ENCODE results near the gene SORCS2.

DNA sequence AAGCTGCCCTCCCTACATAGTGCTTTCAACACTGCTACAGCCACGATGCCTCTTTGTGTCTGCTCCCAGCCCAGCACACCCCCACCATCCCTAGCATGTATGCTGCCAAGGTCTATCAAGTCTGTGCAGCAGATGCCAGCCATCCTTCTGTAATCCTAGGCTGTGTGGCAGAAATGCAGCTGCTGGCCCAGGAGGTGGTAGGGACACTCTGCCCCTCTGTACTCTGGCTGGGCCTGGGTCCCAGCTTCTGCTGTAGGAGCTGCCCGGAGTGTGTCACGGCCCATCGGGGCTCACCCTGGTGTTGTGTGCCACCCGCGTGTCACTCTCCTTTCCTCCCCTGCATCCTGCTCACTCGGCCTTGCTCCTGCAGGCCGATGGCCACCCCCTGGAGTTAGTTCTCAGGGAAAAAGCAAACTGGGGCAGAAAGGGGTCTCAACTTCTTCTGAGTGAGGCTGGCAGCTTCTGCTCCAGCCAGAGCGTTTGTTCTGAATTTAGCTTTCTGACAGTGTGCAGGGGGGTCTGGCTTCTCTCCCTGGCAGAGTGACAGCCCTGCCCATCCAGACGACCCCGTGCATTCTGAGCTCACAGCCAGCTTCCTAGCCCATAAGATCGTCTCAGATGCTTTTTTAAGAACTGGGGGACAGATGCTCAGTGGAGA lies 219.7 kb downstream of the SORCS2 start:
- no peak for TF ChIP-seq EZH2 (IDR thresholded peaks at IDR 0.05; ENCODE audit: insufficient read depth, poor library complexity, severe bottlenecking)
- TF ChIP-seq EZH2phosphoT487 (IDR thresholded peaks at IDR 0.05; ENCODE audit: insufficient read depth, low read depth) = no peak

All from GM23248 (cell line).